Hematopoietic multipotent progenitor cell (in vitro differentiated cells): Measurements from ENCODE around the gene SLC22A6. TPM values are rescaled to one million over a fixed set of nuclear protein-coding genes. Genes with fewer than 3 reads are reported as not detected.

Experiments used
- DNase-seq, 3 donors: peaks; one replicate each; pipeline ENCODE4 v3.0.0-alpha.2; 2011 to 2015; ENCODE audit warnings: low read depth in 2 of 3, low spot score in 2 of 3
- small RNA-seq: library from RNA; depleted of rRNA; stranded (forward); fragments of <200 nt; gene quantifications from one replicate; pipeline ENCODE3, GENCODE V24; 2012
- total RNA-seq: library from RNA; depleted of rRNA; stranded (reverse); fragments of >200 nt; gene quantifications from one replicate; pipeline ENCODE4 v1.2.3, GENCODE V29; 2012

Gene SLC22A6
- total RNA-seq, 1 donor = not detected

- no peak for DNase-seq
Measured at GRCh38 chr11:62933750-62934495, 50.8 kb downstream of the SLC22A6 start.

- DNase-seq = no peak
Measured at GRCh38 chr11:62933285-62933684, 51.5 kb downstream of the SLC22A6 start.

GRCh38 chr11:62931499-62932278, 53.1 kb downstream of the SLC22A6 start:
- DNase-seq = no peak

- no peak for DNase-seq
Measured at GRCh38 chr11:62930666-62931065, 54.1 kb downstream of the SLC22A6 start.

GRCh38 chr11:62930157-62930556, 54.6 kb downstream of the SLC22A6 start:
- DNase-seq = no peak

- no peak for DNase-seq
Measured at GRCh38 chr11:62928011-62928410, 56.8 kb downstream of the SLC22A6 start.

- no peak for DNase-seq
Measured at GRCh38 chr11:62926680-62927455, 57.9 kb downstream of the SLC22A6 start.

Small RNA genes lying within 50 kb of the gene (small RNA-seq; reads per million reads assigned to genes)
- not detected for gene RN7SL259P

Other genes starting within 250 kb of the SLC22A6 start
- 17.5 TPM for gene ZBTB3, start 230.8 kb downstream of the SLC22A6 start, total RNA-seq
- 81.3 TPM for gene POLR2G, start 223.4 kb downstream of the SLC22A6 start, total RNA-seq
- 25.0 TPM for gene TAF6L, start 213.6 kb downstream of the SLC22A6 start, total RNA-seq
- gene TMEM179B, start 197.6 kb downstream of the SLC22A6 start, total RNA-seq = 49.3 TPM
- 31.2 TPM for gene TMEM223, start 193.0 kb downstream of the SLC22A6 start, total RNA-seq
- gene NXF1, start 179.5 kb downstream of the SLC22A6 start, total RNA-seq = 62.2 TPM
- 56.3 TPM for gene STX5, start 152.9 kb downstream of the SLC22A6 start, total RNA-seq
- gene TEX54, start 152.1 kb downstream of the SLC22A6 start, total RNA-seq = not detected
- 74.3 TPM for gene WDR74, start 145.4 kb downstream of the SLC22A6 start, total RNA-seq
- gene SLC3A2, start 104.1 kb downstream of the SLC22A6 start, total RNA-seq = 116 TPM
- gene CHRM1, start 63.6 kb downstream of the SLC22A6 start, total RNA-seq = under 0.01 TPM
- gene SLC22A8, start 30.9 kb upstream of the SLC22A6 start, total RNA-seq = not detected
- gene SLC22A24, start 159.3 kb upstream of the SLC22A6 start, total RNA-seq = not detected